HCT116 (cell line): ENCODE measurements around the gene ZBTB7C. TPM values are rescaled to one million over a fixed set of nuclear protein-coding genes. Genes with fewer than 3 reads are reported as not detected.

Experiments used
- ATAC-seq: fragments of 200-7000 bp; cut with Tn5 transposase; 2 replicates; pipeline ENCODE4 v1.9.1; 2020; ENCODE audit warnings: mild to moderate bottlenecking, moderate library complexity
- BruUV-seq: library from RNA; stranded (reverse); fragments of 400-500 nt; replicated peaks from 2 replicates; lab custom pipeline; 2021; lab: Mats Ljungman, UMichigan
- CTCF ChIA-PET: fragments of 300-600 bp; sonication (Branson Sonifier 250); formaldehyde crosslinking; loops from one replicate; lab custom pipeline; 2021; ENCODE audit warnings: antibody characterized with exemption; lab: Charles Lee
- POLR2A ChIA-PET: fragments of 300-600, 350-600 bp; sonication (Branson Sonifier 250); formaldehyde crosslinking; loops from one replicate; lab custom pipeline; 2021; ENCODE audit warnings: antibody characterized with exemption; lab: Charles Lee
- RAD21 ChIA-PET, 2 experiments: fragments of 300-600 bp; sonication (Branson Sonifier 250); formaldehyde crosslinking; loops; one replicate each; lab custom pipeline; 2023; ENCODE audit warnings: low total read pairs in 2 of 2; ENCODE audit not compliant: uncharacterized antibody in 2 of 2, unreplicated experiment in 2 of 2, low non-redundant PET in 1 of 2; lab: Charles Lee
- DNase-seq: peaks from one replicate; pipeline ENCODE4 v3.0.0-alpha.2; 2010; ENCODE audit warnings: low read depth, low spot score
- H2AFZ ChIP-seq: fragments of 200-600 bp; shearing (Covaris generic), sonication (generic); 2 replicates; pipeline ENCODE4 v1.6.1; 2017; ENCODE audit warnings: low read depth, mixed run types, mixed read lengths, antibody characterized with exemption, low read length; ENCODE audit not compliant: poor library complexity, severe bottlenecking
- H3K27ac ChIP-seq: 2 replicates; pipeline ENCODE4 v1.5.1; 2012; ENCODE audit warnings: low read depth, low read length
- H3K27me3 ChIP-seq: fragments of 200-600 bp; sonication (generic); 2 replicates; pipeline ENCODE4 v1.6.1; 2016; ENCODE audit warnings: mixed run types, low read length, mixed read lengths; ENCODE audit not compliant: insufficient read depth
- H3K36me3 ChIP-seq, 2 experiments: fragments of 200-500 bp in 1 of 2; fragments of 200-600 bp in 1 of 2; sonication (Bioruptor generic) in 1 of 2; sonication (generic) in 1 of 2; 2 replicates each; pipeline versions ENCODE4 v1.5.1 to v1.6.1; 2014 to 2016; ENCODE audit warnings: low read length in 2 of 2, inconsistent platforms in 1 of 2, mixed read lengths in 1 of 2, mixed run types in 1 of 2; ENCODE audit not compliant: insufficient read depth in 2 of 2, control insufficient read depth in 1 of 2
- H3K4me1 ChIP-seq, 2 experiments: fragments of 200-600 bp in 1 of 2; sonication (generic) in 1 of 2; 2 replicates each; pipeline versions ENCODE4 v1.5.1 to v1.6.1; 2012 to 2017; ENCODE audit warnings: low read length in 2 of 2, inconsistent platforms in 1 of 2, mild to moderate bottlenecking in 1 of 2, mixed read lengths in 1 of 2, mixed run types in 1 of 2, moderate library complexity in 1 of 2; ENCODE audit not compliant: insufficient read depth in 2 of 2, control insufficient read depth in 1 of 2
- H3K4me2 ChIP-seq: fragments of 200-600 bp; sonication (generic); 2 replicates; pipeline ENCODE4 v1.6.1; 2017; ENCODE audit warnings: mixed run types, low read length, mixed read lengths
- H3K4me3 ChIP-seq, 2 experiments: fragments of 200-600 bp in 1 of 2; sonication (generic) in 1 of 2; replicated peaks in 1 of 2; 2 replicates each; pipeline ENCODE4 v1.5.1; 2011 to 2016; ENCODE audit warnings: low read length in 2 of 2, control low read depth in 1 of 2, low read depth in 1 of 2, mild to moderate bottlenecking in 1 of 2, mixed read lengths in 1 of 2, mixed run types in 1 of 2
- H3K79me2 ChIP-seq: fragments of 200-600 bp; sonication (generic); 2 replicates; pipeline ENCODE4 v1.6.1; 2017; ENCODE audit warnings: mild to moderate bottlenecking, mixed run types, low read length, moderate library complexity, mixed read lengths; ENCODE audit not compliant: insufficient read depth
- H3K9ac ChIP-seq: fragments of 200-600 bp; sonication (generic); 2 replicates; pipeline ENCODE4 v1.6.1; 2016; ENCODE audit warnings: low read length, mixed read lengths
- H3K9me2 ChIP-seq: fragments of 200-600 bp; sonication (generic), shearing (Covaris generic); 2 replicates; pipeline ENCODE4 v1.6.1; 2017; ENCODE audit warnings: mixed run types, mild to moderate bottlenecking, moderate library complexity; ENCODE audit not compliant: insufficient read depth
- H3K9me3 ChIP-seq, 2 experiments: fragments of 200-500 bp in 1 of 2; fragments of 200-600 bp in 1 of 2; sonication (Bioruptor generic) in 1 of 2; sonication (generic) in 1 of 2; 2 replicates each; pipeline ENCODE4 v1.6.1; 2014 to 2017; ENCODE audit warnings: low read length in 2 of 2, mixed read lengths in 2 of 2, inconsistent platforms in 1 of 2, low read depth in 1 of 2, mild to moderate bottlenecking in 1 of 2, mixed run types in 1 of 2, moderate library complexity in 1 of 2; ENCODE audit not compliant: control insufficient read depth in 1 of 2, insufficient read depth in 1 of 2
- H4K20me1 ChIP-seq: fragments of 200-600 bp; sonication (generic), shearing (Covaris generic); 2 replicates; pipeline ENCODE4 v1.6.1; 2017; ENCODE audit warnings: mixed run types, mild to moderate bottlenecking, moderate library complexity; ENCODE audit not compliant: insufficient read depth
- CBX3 ChIP-seq: IDR thresholded peaks from 2 replicates; pipeline ENCODE4 v1.6.1; 2012; ENCODE audit warnings: low read depth
- CEBPB ChIP-seq: IDR thresholded peaks from 2 replicates; pipeline ENCODE4 v1.6.1; 2012; ENCODE audit warnings: low read depth
- EZH2 ChIP-seq: fragments of 200-600 bp; sonication (generic); IDR thresholded peaks from 2 replicates; pipeline ENCODE4 v1.6.1; 2017; ENCODE audit warnings: antibody characterized with exemption, mixed run types
- EZH2phosphoT487 ChIP-seq: fragments of 200-600 bp; IDR thresholded peaks from 2 replicates; pipeline ENCODE4 v1.6.1; 2018; ENCODE audit warnings: antibody characterized with exemption, borderline replicate concordance
- FOSL1 ChIP-seq: IDR thresholded peaks from 2 replicates; pipeline ENCODE4 v1.6.1; 2012; ENCODE audit warnings: low read depth
- JUND ChIP-seq: IDR thresholded peaks from 2 replicates; pipeline ENCODE4 v1.6.1; 2012
- POLR2A ChIP-seq: IDR thresholded peaks from 2 replicates; pipeline ENCODE4 v1.7.0; 2011; ENCODE audit warnings: borderline replicate concordance; ENCODE audit not compliant: insufficient read depth, insufficient read length; ENCODE audit errors: extremely low read depth
- POLR2AphosphoS5 ChIP-seq: IDR thresholded peaks from 2 replicates; pipeline ENCODE4 v1.6.1; 2011; ENCODE audit warnings: mild to moderate bottlenecking, low read depth, low read length, moderate library complexity
- REST ChIP-seq: IDR thresholded peaks from 2 replicates; pipeline ENCODE4 v1.6.1; 2012; ENCODE audit warnings: low read depth
- SIN3A ChIP-seq: IDR thresholded peaks from 2 replicates; pipeline ENCODE4 v1.6.1; 2012; ENCODE audit warnings: low read depth
- SP1 ChIP-seq: IDR thresholded peaks from 2 replicates; pipeline ENCODE4 v1.6.1; 2012; ENCODE audit warnings: low read depth
- SRF ChIP-seq: IDR thresholded peaks from 2 replicates; pipeline ENCODE4 v1.6.1; 2012; ENCODE audit warnings: low read depth
- YY1 ChIP-seq: IDR thresholded peaks from 2 replicates; pipeline ENCODE4 v1.6.1; 2011; ENCODE audit warnings: low read length, low read depth, moderate library complexity, mild to moderate bottlenecking; ENCODE audit not compliant: insufficient replicate concordance; ENCODE audit errors: extremely low read depth
- ZBTB33 ChIP-seq: IDR thresholded peaks from 2 replicates; pipeline ENCODE4 v1.6.1; 2011; ENCODE audit warnings: mild to moderate bottlenecking, low read length, moderate library complexity; ENCODE audit not compliant: insufficient replicate concordance; ENCODE audit errors: extremely low read depth
- ZFX ChIP-seq: fragments of 450-650 bp; IDR thresholded peaks from 2 replicates; pipeline ENCODE4 v1.6.1; 2017
- intact Hi-C: fragments of 100-400 bp; cut with micrococcal nuclease; formaldehyde crosslinking; loops from 2 replicates; pipeline ENCODE4 v1.10.0; 2022
- total RNA-seq: library from RNA; stranded (reverse); gene quantifications from one replicate; pipeline ENCODE4 v1.2.1, GENCODE V29; 2021; ENCODE audit not compliant: unreplicated experiment

Gene ZBTB7C
- total RNA-seq, 1 experiment from 2014 or later = 0.37 TPM

GRCh38 chr18:48297139-48297538 lies 112.0 kb downstream of the ZBTB7C start:
- intact Hi-C loops = no loop called here

More at GRCh38 chr18:48297139-48297538, 112.0 kb downstream of the ZBTB7C start:
- Histone ChIP-seq H3K27ac (no peak overlapping the region), H3K4me1 (peaks cover 7 to 11% of the 10 kb centered on the region in 2 experiments; a peak in 3 of 4 replicates), H3K79me2 (no peaks in the 10 kb centered on the region), H2AFZ (no peak overlapping the region), H3K9me3 (no peaks in the 10 kb centered on the region), H3K27me3 (no peaks in the 10 kb centered on the region), H3K9me2 (no peaks in the 10 kb centered on the region), H3K4me2 (no peak overlapping the region), H3K4me3 (no peak overlapping the region), H3K36me3 (no peaks in the 10 kb centered on the region), H3K9ac (no peak overlapping the region), H4K20me1 (no peaks in the 10 kb centered on the region)
- TF ChIP-seq SP1 = no peak
- TF ChIP-seq CBX3 = no peak
- no peak for TF ChIP-seq EZH2
- TF ChIP-seq EZH2phosphoT487 = no peak
- TF ChIP-seq ZBTB33 = no peak
- no peak for TF ChIP-seq REST
- TF ChIP-seq YY1 = no peak
- TF ChIP-seq FOSL1 = no peak
- TF ChIP-seq ZFX = no peak
- no peak for TF ChIP-seq SRF
- TF ChIP-seq CEBPB = no peak
- no peak for TF ChIP-seq POLR2AphosphoS5
- TF ChIP-seq POLR2A = no peak
- TF ChIP-seq SIN3A = no peak
- TF ChIP-seq JUND = no peak
- ChIA-PET CTCF (no interaction called here), RAD21 (no interaction called here), POLR2A (no interaction called here)
- BruUV-seq = no TSS peak
- DNase-seq = no peak
- ATAC-seq = no peak
